Endothelial cell of umbilical vein (primary cell): ENCODE data around the gene ADCY2. TPM values are rescaled to one million over a fixed set of nuclear protein-coding genes. Genes with fewer than 3 reads are reported as not detected.

ENCODE experiments used
- BruUV-seq: library from RNA; stranded (reverse); fragments of 400-500 nt; replicated peaks from 2 replicates; lab custom pipeline; 2021; lab: Mats Ljungman, UMichigan
- CTCF ChIA-PET: fragments of 300-600, 350-600 bp; sonication (Branson Sonifier 250); formaldehyde crosslinking; loops from one replicate; lab custom pipeline; 2021; ENCODE audit warnings: antibody characterized with exemption, inconsistent platforms; lab: Charles Lee
- POLR2A ChIA-PET: fragments of 300-600, 350-600 bp; sonication (Branson Sonifier 250); formaldehyde crosslinking; loops from one replicate; lab custom pipeline; 2021; ENCODE audit warnings: antibody characterized with exemption, inconsistent platforms; lab: Charles Lee
- DNase-seq: peaks from one replicate; pipeline ENCODE4 v3.0.0-alpha.2; 2011; ENCODE audit warnings: low read depth, low spot score
- FAIRE-seq: peaks from 2 replicates; lab custom pipeline; 2011; peaks lifted over from hg19 to GRCh38; lab: Jason Lieb, UNC
- H2AFZ ChIP-seq: 2 replicates; pipeline ENCODE4 v1.6.0; 2012; ENCODE audit warnings: low read depth, low read length, control low read depth, inconsistent platforms
- H3K27ac ChIP-seq: 2 replicates; pipeline ENCODE4 v1.5.1; 2011; ENCODE audit warnings: low read depth, mild to moderate bottlenecking, control low read depth, low read length, moderate library complexity; ENCODE audit not compliant: insufficient read depth
- H3K27me3 ChIP-seq, 2 experiments: 2 replicates each; pipeline versions ENCODE4 v1.6.0 to v1.6.1; 2011; ENCODE audit warnings: low read length in 2 of 2, mixed read lengths in 1 of 2; ENCODE audit not compliant: control insufficient read depth in 2 of 2, insufficient read depth in 2 of 2
- H3K36me3 ChIP-seq, 2 experiments: 2 replicates in 1 of 2; 3 replicates in 1 of 2; pipeline ENCODE4 v1.5.1; 2011; ENCODE audit warnings: low read length in 2 of 2, mild to moderate bottlenecking in 1 of 2, moderate library complexity in 1 of 2; ENCODE audit not compliant: control insufficient read depth in 2 of 2, insufficient read depth in 2 of 2; ENCODE audit errors: extremely low read depth in 1 of 2
- H3K4me1 ChIP-seq: 3 replicates; pipeline ENCODE4 v1.5.1; 2011; ENCODE audit warnings: mild to moderate bottlenecking, low read length; ENCODE audit not compliant: control insufficient read depth, insufficient read depth; ENCODE audit errors: extremely low read depth
- H3K4me2 ChIP-seq: 2 replicates; pipeline ENCODE4 v1.6.1; 2011; ENCODE audit warnings: low read length, control low read depth, mixed read lengths; ENCODE audit not compliant: insufficient read depth
- H3K4me3 ChIP-seq, 3 experiments: fragments of 200-600 bp in 1 of 3; sonication (generic), shearing (Covaris generic) in 1 of 3; replicated peaks in 1 of 3; 2 replicates each; pipeline ENCODE4 v1.5.1; 2011 to 2016; ENCODE audit warnings: control low read depth in 3 of 3, low read length in 3 of 3, mild to moderate bottlenecking in 2 of 3, inconsistent platforms in 1 of 3, low read depth in 1 of 3, moderate library complexity in 1 of 3; ENCODE audit not compliant: insufficient read depth in 1 of 3
- H3K79me2 ChIP-seq: 2 replicates; pipeline ENCODE4 v1.6.0; 2012; ENCODE audit warnings: low read length, inconsistent platforms; ENCODE audit not compliant: control insufficient read depth, insufficient read depth
- H3K9ac ChIP-seq: replicated peaks from 2 replicates; pipeline ENCODE3; 2011; ENCODE audit warnings: low read length, control low read depth; ENCODE audit not compliant: insufficient read depth; ENCODE audit errors: extremely low read depth
- H3K9me1 ChIP-seq: replicated peaks from 3 replicates; pipeline ENCODE4 v1.6.0; 2011; ENCODE audit warnings: mild to moderate bottlenecking, low read length; ENCODE audit not compliant: control insufficient read depth, insufficient read depth; ENCODE audit errors: extremely low read depth
- H3K9me3 ChIP-seq: replicated peaks from 2 replicates; pipeline ENCODE4 v1.5.1; 2012; ENCODE audit warnings: low read length, inconsistent platforms; ENCODE audit not compliant: control insufficient read depth, insufficient read depth
- H4K20me1 ChIP-seq: replicated peaks from 2 replicates; pipeline ENCODE3; 2011; ENCODE audit warnings: mild to moderate bottlenecking, low read length; ENCODE audit not compliant: control insufficient read depth, insufficient read depth; ENCODE audit errors: extremely low read depth
- CTCF ChIP-seq, 2 donors: IDR thresholded peaks; 1 replicate in 1 of 2; 2 replicates in 1 of 2; pipeline ENCODE4 v1.5.1; 2011; ENCODE audit warnings: low read length in 2 of 2, mild to moderate bottlenecking in 2 of 2, moderate library complexity in 2 of 2, control low read depth in 1 of 2, inconsistent platforms in 1 of 2, low read depth in 1 of 2; ENCODE audit not compliant: insufficient read depth in 1 of 2; ENCODE audit errors: extremely low read depth in 1 of 2
- EZH2 ChIP-seq: IDR thresholded peaks from 2 replicates; pipeline ENCODE4 v1.6.1; 2012; ENCODE audit warnings: borderline replicate concordance, low read depth, mild to moderate bottlenecking, moderate library complexity, low read length, inconsistent platforms; ENCODE audit not compliant: severe bottlenecking
- FOS ChIP-seq: IDR thresholded peaks from 2 replicates; pipeline ENCODE4 v1.6.1; 2011; ENCODE audit warnings: mild to moderate bottlenecking, low read length, moderate library complexity, borderline replicate concordance; ENCODE audit not compliant: insufficient read depth
- GATA2 ChIP-seq: IDR thresholded peaks from 2 replicates; pipeline ENCODE4 v1.7.0; 2011; ENCODE audit warnings: low read depth, mild to moderate bottlenecking, moderate library complexity, mixed read lengths, low read length; ENCODE audit not compliant: insufficient read length, insufficient read depth
- JUN ChIP-seq: IDR thresholded peaks from 2 replicates; pipeline ENCODE4 v1.6.1; 2011; ENCODE audit warnings: borderline replicate concordance, low read depth; ENCODE audit not compliant: insufficient read length, insufficient read depth
- MYC ChIP-seq: IDR thresholded peaks from one replicate; pipeline ENCODE4 v1.6.1; 2011; ENCODE audit warnings: mild to moderate bottlenecking, low read depth, low read length
- POLR2A ChIP-seq: IDR thresholded peaks from 2 replicates; pipeline ENCODE4 v1.6.1; 2012; ENCODE audit warnings: low read depth, mild to moderate bottlenecking, control low read depth, low read length
- POLR2AphosphoS5 ChIP-seq: IDR thresholded peaks from 2 replicates; pipeline ENCODE4 v1.6.1; 2012; ENCODE audit warnings: low read depth, mild to moderate bottlenecking, control low read depth, low read length, moderate library complexity; ENCODE audit not compliant: insufficient read depth
- dilution Hi-C: fragments of 300-500 bp; cut with MboI; formaldehyde crosslinking; loops from one replicate; pipeline ENCODE4 v1.15.0; 2019; ENCODE audit warnings: low sequenced_read_pairs; ENCODE audit not compliant: extremely low pct_ligation_motif_present
- intact Hi-C: fragments of 100-400 bp; cut with micrococcal nuclease; formaldehyde crosslinking; loops from one replicate; pipeline ENCODE4 v1.10.0; 2022
- polyA plus RNA-seq, 4 experiments: library from polyadenylated mRNA; depleted of rRNA in 3 of 4; stranded (reverse) in 3 of 4; unstranded in 1 of 4; fragments of >200 nt; gene quantifications; 2 replicates each; pipeline versions ENCODE4 v1.2.1 to v1.2.3, GENCODE V29; 2011 to 2012; ENCODE audit warnings: missing spikeins in 1 of 4
- total RNA-seq: library from RNA; stranded (reverse); gene quantifications from 2 replicates; pipeline ENCODE4 v1.2.3, GENCODE V29; 2021
- TF ChIP-seq, protein P1 (sequence below): IDR thresholded peaks from 2 replicates; pipeline ENCODE4 v1.6.1; 2011; ENCODE audit not compliant: insufficient read depth, insufficient read length

The ADCY2 gene
- total and polyA plus RNA-seq, 2 donors (not counting 3 experiments of a cell fraction or from before 2014, with no cell fraction given): under 0.01 TPM; not detected in 1

DNA sequence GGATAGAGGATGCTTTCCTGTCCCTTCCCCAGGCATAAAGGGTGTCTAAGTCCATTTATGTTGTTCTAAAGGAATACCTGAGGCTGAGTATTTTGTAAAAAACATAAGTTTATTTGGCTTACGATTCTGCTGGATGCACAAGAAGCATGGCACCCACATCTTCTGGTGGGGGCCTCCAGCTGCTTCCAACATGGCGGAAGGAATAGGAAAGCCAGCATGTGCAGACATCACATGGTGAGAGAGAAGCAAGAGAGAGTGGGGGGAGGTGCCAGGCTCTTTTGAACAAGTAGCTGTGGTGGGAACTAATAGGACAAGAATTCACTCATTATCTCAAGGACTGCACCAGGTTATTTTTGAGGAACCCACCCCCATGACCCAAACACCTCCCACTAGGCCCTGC is 77.2 kb downstream of the ADCY2 start:
- Histone ChIP-seq H2AFZ (no peak overlapping the region), H3K27me3 (no peaks in the 10 kb centered on the region), H3K27ac (no peak overlapping the region), H3K79me2 (no peaks in the 10 kb centered on the region), H3K9me3 (peaks cover 6% of the 10 kb centered on the region), H3K36me3 (no peaks in the 10 kb centered on the region), H3K9ac (no peak overlapping the region), H3K4me3 (no peak overlapping the region), H3K4me2 (no peak overlapping the region), H3K4me1 (no peaks in the 10 kb centered on the region), H3K9me1 (no peaks in the 10 kb centered on the region), H4K20me1 (no peaks in the 10 kb centered on the region)
- TF ChIP-seq FOS: no peak
- TF ChIP-seq, protein P1, sequence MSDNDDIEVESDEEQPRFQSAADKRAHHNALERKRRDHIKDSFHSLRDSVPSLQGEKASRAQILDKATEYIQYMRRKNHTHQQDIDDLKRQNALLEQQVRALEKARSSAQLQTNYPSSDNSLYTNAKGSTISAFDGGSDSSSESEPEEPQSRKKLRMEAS: no peak
- no peak for TF ChIP-seq POLR2AphosphoS5
- TF ChIP-seq CTCF (IDR thresholded peaks at IDR 0.05; ENCODE audit: extremely low read depth in 1 of 2, insufficient read depth in 1 of 2, low read depth in 1 of 2, low read length in 2 of 2): no peak
- no peak for TF ChIP-seq POLR2A
- intact Hi-C loops (no loop called here), dilution Hi-C loops (no loop called here)
- no peak for DNase-seq
- no TSS peak for BruUV-seq
- POLR2A ChIA-PET: no interaction called here
- CTCF ChIA-PET: no interaction called here
- no peak for FAIRE-seq

DNA sequence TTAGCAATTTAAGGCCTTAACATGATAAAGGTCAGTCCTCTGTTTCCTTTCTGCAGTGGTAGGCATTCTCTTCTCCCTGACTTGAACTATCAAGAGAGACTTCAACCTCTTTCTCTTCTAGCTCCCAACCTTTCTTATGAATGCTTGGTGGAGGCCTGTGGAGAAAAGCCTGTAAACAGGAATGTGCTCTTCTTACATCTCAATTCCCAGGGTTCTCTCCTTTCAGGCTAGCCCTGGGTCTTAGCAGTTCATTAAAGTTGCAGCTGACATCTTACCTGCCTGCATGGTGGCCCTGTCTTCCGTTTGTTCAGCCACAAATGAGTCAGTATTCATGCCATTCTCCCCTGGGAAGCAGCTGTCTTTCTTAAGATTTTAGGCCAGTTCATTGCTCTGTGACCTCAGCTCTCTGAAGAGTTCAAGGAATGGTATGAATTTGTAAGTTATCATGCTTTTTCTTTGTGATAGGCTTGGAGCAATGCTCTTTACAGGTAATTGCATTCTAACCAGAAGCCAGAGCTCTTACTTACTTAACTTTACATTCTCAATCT is 77.8 kb downstream of the ADCY2 start:
- no peaks in the 10 kb centered on the region for H3K4me1 ChIP-seq
- ChIA-PET POLR2A (no interaction called here), CTCF (no interaction called here)
- H3K9ac ChIP-seq: no peak overlapping the region
- H3K4me2 ChIP-seq: no peak overlapping the region
- DNase-seq: no peak
- no peaks in the 10 kb centered on the region for H3K9me1 ChIP-seq
- H3K79me2 ChIP-seq: no peaks in the 10 kb centered on the region
- intact Hi-C loops: no loop called here
- no peak overlapping the region for H2AFZ ChIP-seq
- no TSS peak for BruUV-seq
- H3K36me3 ChIP-seq: no peaks in the 10 kb centered on the region
- H3K27ac ChIP-seq: no peak overlapping the region
- no peak overlapping the region for H3K4me3 ChIP-seq
- TF ChIP-seq POLR2AphosphoS5 (no peak), GATA2 (no peak), CTCF (IDR thresholded peaks at IDR 0.05; ENCODE audit: extremely low read depth in 1 of 2, insufficient read depth in 1 of 2, low read depth in 1 of 2, low read length in 2 of 2) (no peak), JUN (no peak), MYC (no peak), EZH2 (no peak), FOS (no peak)
- TF ChIP-seq, protein P1: no peak
- no peak for FAIRE-seq
- dilution Hi-C loops: no loop called here
- H3K9me3 ChIP-seq: peaks cover 6% of the 10 kb centered on the region
- no peaks in the 10 kb centered on the region for H3K27me3 ChIP-seq
- no peaks in the 10 kb centered on the region for H4K20me1 ChIP-seq
